Testis (tissue), 2 donors: ENCODE measurements around the gene CIAO2A.

Experiments used
- POLR2A ChIP-seq: fragments of 450-650 bp; IDR thresholded peaks from one replicate; pipeline ENCODE4 v1.6.1; 2017; ENCODE audit warnings: antibody characterized with exemption, mild to moderate bottlenecking, moderate library complexity
- TF ChIP-seq, protein P1 (sequence below), 3 experiments: fragments of 450-650 bp in 2 of 3; fragments of 200-600 bp in 1 of 3; sonication (generic) in 1 of 3; IDR thresholded peaks; one replicate each; pipeline ENCODE4 v1.5.1; 2016 to 2019; ENCODE audit warnings: antibody characterized with exemption in 3 of 3, mild to moderate bottlenecking in 2 of 3, moderate library complexity in 1 of 3

DNA sequence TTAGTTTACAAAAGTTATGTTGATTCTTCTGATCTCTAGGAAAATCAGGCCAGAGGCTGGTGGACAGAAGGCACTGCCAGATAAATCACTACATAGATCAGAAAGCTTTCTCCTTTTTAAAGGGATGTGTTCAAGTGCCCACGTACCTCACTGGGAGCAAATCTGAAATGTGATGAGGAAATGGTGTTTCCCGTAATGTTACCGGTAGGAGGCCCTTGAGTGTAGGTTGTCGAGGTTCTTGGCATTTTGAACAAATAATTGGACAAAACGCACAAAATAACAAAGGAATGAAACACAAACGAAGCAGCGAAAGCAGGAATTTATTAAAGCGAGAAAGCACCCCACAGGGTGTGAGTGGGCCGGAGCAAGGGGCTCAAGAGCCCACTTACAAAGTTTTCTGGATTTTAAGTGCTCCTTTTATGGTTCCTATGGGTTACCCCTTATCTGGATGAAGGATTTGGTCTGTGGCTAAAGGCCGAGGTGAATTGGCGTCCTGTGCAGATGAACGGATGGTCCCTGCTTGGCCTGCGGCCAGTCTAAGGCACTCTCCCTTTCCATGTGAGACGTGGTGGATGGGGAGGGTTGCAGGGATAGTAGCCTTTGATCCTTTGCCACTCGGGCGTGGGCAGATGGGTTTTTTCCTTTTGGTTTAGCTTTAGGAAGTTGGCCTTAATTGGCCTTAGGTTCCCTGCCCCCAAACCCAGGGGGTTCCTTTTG lies 3.2 kb upstream of the CIAO2A start:
- TF ChIP-seq, protein P1, sequence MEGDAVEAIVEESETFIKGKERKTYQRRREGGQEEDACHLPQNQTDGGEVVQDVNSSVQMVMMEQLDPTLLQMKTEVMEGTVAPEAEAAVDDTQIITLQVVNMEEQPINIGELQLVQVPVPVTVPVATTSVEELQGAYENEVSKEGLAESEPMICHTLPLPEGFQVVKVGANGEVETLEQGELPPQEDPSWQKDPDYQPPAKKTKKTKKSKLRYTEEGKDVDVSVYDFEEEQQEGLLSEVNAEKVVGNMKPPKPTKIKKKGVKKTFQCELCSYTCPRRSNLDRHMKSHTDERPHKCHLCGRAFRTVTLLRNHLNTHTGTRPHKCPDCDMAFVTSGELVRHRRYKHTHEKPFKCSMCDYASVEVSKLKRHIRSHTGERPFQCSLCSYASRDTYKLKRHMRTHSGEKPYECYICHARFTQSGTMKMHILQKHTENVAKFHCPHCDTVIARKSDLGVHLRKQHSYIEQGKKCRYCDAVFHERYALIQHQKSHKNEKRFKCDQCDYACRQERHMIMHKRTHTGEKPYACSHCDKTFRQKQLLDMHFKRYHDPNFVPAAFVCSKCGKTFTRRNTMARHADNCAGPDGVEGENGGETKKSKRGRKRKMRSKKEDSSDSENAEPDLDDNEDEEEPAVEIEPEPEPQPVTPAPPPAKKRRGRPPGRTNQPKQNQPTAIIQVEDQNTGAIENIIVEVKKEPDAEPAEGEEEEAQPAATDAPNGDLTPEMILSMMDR (IDR thresholded peaks at IDR 0.05), result no peak
- TF ChIP-seq POLR2A, result no peak
